Aorta (tissue), 5 donors: ENCODE results near the gene ASIC3. TPM values are rescaled to one million over a fixed set of nuclear protein-coding genes. Genes with fewer than 3 reads are reported as not detected.

Source experiments
- ATAC-seq: fragments of 200-7000 bp; cut with Tn5 transposase; one replicate; pipeline ENCODE4 v1.9.1; 2022; ENCODE audit warnings: moderate library complexity; ENCODE audit not compliant: low FRiP score
- DNase-seq, 2 donors: peaks; one replicate each; pipeline ENCODE4 v3.0.0-alpha.2; 2020
- H3K27ac ChIP-seq, 2 donors: one replicate each; pipeline ENCODE4 v1.5.1; 2013; ENCODE audit warnings: low read length in 2 of 2, mild to moderate bottlenecking in 2 of 2, moderate library complexity in 2 of 2, control low read depth in 1 of 2, inconsistent platforms in 1 of 2, low read depth in 1 of 2
- H3K27me3 ChIP-seq, 2 donors: one replicate each; pipeline ENCODE4 v1.6.1; 2013; ENCODE audit warnings: control low read depth in 1 of 2, low read length in 1 of 2, mild to moderate bottlenecking in 1 of 2, moderate library complexity in 1 of 2; ENCODE audit not compliant: insufficient read depth in 2 of 2, control insufficient read depth in 1 of 2
- H3K36me3 ChIP-seq, 2 donors: one replicate each; pipeline ENCODE4 v1.6.1; 2013; ENCODE audit warnings: control low read depth in 1 of 2, low read length in 1 of 2, mild to moderate bottlenecking in 1 of 2; ENCODE audit not compliant: insufficient read depth in 2 of 2, control insufficient read depth in 1 of 2
- H3K4me1 ChIP-seq, 2 donors: one replicate each; pipeline ENCODE4 v1.6.1; 2013; ENCODE audit warnings: low read length in 2 of 2, control low read depth in 1 of 2, mild to moderate bottlenecking in 1 of 2, moderate library complexity in 1 of 2; ENCODE audit not compliant: insufficient read depth in 2 of 2, control insufficient read depth in 1 of 2
- H3K4me3 ChIP-seq, 2 donors: one replicate each; pipeline ENCODE4 v1.5.1; 2013; ENCODE audit warnings: low read length in 2 of 2, control low read depth in 1 of 2, mild to moderate bottlenecking in 1 of 2
- H3K9me3 ChIP-seq: one replicate; pipeline ENCODE4 v1.6.1; 2013; ENCODE audit warnings: mild to moderate bottlenecking, low read length; ENCODE audit not compliant: control insufficient read depth
- WGBS, 2 donors: extraction: QIAGEN DNeasy Blood & Tissue Kit; methylation state at CpG; one replicate each; pipeline ENCODE4 v1.1.7; 2013; 5-methylcytosine and 5-hydroxymethylcytosine counted together
- intact Hi-C, 2 donors: fragments of 100-400 bp; cut with DNase I; formaldehyde crosslinking; loops; one replicate each; pipeline versions ENCODE4 v1.14.2 to v1.15.0; 2022
- polyA plus RNA-seq, 2 donors: library from polyadenylated mRNA; stranded (reverse); fragments of 200-250 nt; gene quantifications; one replicate each; pipeline ENCODE4 v1.2.3, GENCODE V29; 2013
- total RNA-seq, 2 donors: library from RNA; stranded (reverse); fragmentation: NEBNext Ultra II Directional; extraction: Animal tissue kit (Norgen Biotek cat#: 25700); gene quantifications; one replicate each; pipeline ENCODE4 v1.2.1, GENCODE V29; 2021
- donor health status: healthy with polysubstance abuse.
- donor health status: Bipolar disorder and iron deficiency.
- donor health status: DM: no; HTN: no; CAD: no.
- donor health status: DM: no; HTN: no; CAD: no.
- donor health status: DM: yes; HTN: yes; CAD: no.

Gene ASIC3
- total and polyA plus RNA-seq, 4 donors: 1.7 to 7.1 (median 2.9) TPM; not detected in 1

DNA sequence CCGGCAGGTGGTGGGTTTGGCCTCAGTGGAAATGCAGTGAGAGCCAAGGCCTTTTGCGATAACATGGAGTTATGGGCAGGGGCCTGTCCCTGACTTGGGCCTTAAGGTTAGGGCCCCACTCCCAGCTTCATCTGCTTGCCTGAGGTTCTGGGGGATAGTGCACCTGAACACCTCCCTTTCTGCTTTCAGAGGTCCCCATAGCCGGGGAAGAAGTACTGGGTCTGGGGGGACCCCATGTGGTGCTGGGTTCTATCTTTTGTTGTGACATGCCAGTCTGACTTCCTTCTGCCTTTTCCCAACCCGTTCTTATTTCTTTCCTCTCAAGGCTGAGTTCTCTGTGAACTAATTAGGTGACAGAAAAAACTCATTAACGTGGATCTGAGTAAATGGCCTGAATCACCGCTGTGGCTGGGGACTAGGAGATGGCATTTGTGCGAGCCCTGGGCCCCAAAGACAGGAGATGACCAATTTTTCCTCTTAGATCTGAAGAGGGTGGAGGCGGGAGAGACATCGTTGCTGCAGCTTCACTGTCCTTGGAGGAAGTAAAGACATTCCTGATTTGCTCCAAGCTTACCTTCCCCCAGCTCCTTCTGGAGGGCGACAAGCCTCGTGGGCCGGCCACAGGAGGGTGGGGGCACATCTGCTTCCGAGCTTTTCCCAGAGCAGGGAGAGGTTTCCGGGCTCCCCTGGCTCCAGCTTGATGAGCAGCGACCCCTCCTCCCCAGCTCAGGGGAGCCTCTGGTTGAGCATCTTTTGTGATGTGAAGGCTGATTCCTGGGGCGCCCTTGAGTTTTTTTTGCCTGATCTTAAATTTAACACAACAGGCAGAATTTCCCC lies 39.9 kb downstream of the ASIC3 start:
- no peak overlapping the region for H3K27ac ChIP-seq
- ATAC-seq (no peak), DNase-seq (no peak)
- no peaks in the 10 kb centered on the region for H3K27me3 ChIP-seq
- no peak overlapping the region for H3K4me3 ChIP-seq
- H3K36me3 ChIP-seq: no peaks in the 10 kb centered on the region
- H3K9me3 ChIP-seq: no peaks in the 10 kb centered on the region
- WGBS, 2 donors: 74 to 76% methylated on average over 16 of the region's 16 CpGs
- intact Hi-C loops: no loop called here
- H3K4me1 ChIP-seq: no peaks in the 10 kb centered on the region

DNA sequence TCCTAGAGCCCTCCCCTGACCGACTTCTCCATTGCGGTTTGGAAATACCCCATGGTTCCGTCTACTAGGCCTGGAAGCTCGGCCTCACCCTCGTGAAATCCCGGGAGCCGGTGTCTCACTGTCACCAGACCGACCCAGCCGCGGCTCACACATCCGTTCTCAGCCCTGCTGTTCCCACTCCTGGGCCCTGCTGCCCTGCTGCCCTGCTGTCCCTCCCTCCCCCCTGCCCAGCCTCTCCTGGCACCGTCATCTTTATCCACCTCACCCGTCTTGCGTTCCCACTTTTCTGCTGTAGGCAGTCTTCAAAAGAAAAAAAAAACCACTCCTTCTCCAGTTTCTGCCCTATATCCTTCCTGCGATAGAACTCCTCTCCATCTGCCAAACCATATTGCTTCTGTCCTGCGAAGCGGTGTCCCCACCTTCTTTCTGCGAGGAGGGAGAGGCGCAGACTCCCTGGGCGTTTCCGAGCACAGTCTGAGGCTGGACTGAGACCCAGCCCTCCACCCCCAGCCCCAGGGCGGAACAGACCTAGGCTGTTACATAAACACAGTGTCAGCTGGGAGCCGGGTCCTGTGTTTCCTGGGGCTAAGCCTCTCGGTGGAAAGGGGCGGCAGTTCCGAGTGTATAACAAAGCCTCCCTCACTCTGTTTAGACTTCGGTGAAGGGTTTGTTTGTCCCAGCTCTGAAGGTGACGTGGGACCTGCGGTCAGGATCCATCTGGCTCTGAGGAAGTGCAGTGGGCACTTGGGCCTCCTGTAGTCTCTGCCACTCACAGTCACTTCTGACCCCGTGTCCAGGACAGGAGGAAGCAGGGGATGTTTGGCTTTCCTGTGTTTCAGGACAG lies 40.7 kb downstream of the ASIC3 start:
- ATAC-seq (peak; percentile 55), DNase-seq (peak; percentile 86 to 94)
- intact Hi-C loops: no loop called here
- Histone ChIP-seq H3K4me3 (no peak overlapping the region), H3K9me3 (no peaks in the 10 kb centered on the region), H3K27ac (no peak overlapping the region), H3K4me1 (no peaks in the 10 kb centered on the region), H3K36me3 (no peaks in the 10 kb centered on the region), H3K27me3 (no peaks in the 10 kb centered on the region)
- WGBS, 2 donors: 76 to 80% methylated on average over 29 to 30 of the region's 30 CpGs

DNA sequence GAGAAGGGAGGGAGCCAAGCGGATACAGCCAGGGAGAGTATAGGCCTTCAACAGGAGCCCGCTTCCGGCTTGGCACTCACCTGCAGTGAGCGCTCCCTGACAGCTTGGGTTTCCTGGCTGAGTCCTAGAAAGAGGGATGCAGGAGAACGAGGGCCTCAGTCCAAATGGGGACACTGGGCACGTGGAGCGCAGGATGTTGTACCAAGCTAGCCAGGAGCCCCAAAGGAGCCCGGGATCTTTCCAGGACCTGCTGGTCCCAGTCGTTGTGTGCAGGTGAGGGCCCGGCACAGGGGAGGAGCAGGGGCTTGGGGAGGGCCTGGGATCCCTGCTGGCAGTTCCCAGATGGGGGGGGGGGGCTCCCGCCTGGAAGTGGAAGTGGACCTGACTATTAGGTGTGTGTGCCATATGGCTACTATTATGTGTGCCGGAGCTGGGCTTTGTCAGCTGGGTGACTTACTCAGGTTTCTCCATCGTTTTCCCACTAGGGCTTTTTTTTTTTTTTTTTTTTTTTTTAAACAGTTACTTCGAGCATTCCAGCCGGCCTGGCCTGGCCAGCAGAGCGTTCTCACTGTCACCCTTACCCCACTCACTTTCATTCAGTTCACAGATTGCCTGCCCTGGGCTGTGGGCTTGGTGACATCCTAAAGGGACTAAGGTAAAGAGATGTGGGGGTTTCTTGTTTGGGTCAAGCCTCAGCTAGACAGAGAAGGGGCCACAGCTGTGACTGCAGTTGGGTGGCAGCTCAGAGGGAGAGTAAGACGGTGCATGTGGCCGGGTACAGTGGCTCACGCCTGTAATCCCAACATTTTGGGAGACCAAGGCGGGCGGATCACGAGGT lies 41.8 kb downstream of the ASIC3 start:
- no peak for ATAC-seq
- intact Hi-C loops: loop anchor here in 1 of 2 donors (2.0 kb wide), 1 partner anchor 19 kb away; no protein-coding TSS in a partner anchor
- no peak for DNase-seq
- WGBS, 2 donors: 77% methylated on average over 22 of the region's 22 CpGs
- no peak overlapping the region for H3K4me3 ChIP-seq
- no peaks in the 10 kb centered on the region for H3K9me3 ChIP-seq
- no peaks in the 10 kb centered on the region for H3K4me1 ChIP-seq
- no peak overlapping the region for H3K27ac ChIP-seq
- H3K27me3 ChIP-seq: no peaks in the 10 kb centered on the region
- no peaks in the 10 kb centered on the region for H3K36me3 ChIP-seq

GRCh38 chr7:151091003-151091402 lies 42.7 kb downstream of the ASIC3 start:
- Histone ChIP-seq H3K27me3 (no peaks in the 10 kb centered on the region), H3K4me1 (no peaks in the 10 kb centered on the region), H3K4me3 (no peak overlapping the region), H3K9me3 (no peaks in the 10 kb centered on the region), H3K27ac (no peak overlapping the region), H3K36me3 (no peaks in the 10 kb centered on the region)
- WGBS, 2 donors: 83 to 89% methylated on average over 7 of the region's 7 CpGs
- DNase-seq (no peak), ATAC-seq (no peak)
- intact Hi-C loops: loop anchor here in 1 of 2 donors (2.0 kb wide), 1 partner anchor 18 kb away; no protein-coding TSS in a partner anchor

- no peak overlapping the region for H3K27ac ChIP-seq
- DNase-seq (no peak), ATAC-seq (no peak)
- no peaks in the 10 kb centered on the region for H3K27me3 ChIP-seq
- no peak overlapping the region for H3K4me3 ChIP-seq
- 67 to 69% methylated on average over 6 of the region's 6 CpGs for WGBS, 2 donors
- no peaks in the 10 kb centered on the region for H3K4me1 ChIP-seq
- intact Hi-C loops: loop anchor here in 1 of 2 donors (2.0 kb wide), 1 partner anchor 17 kb away; no protein-coding TSS in a partner anchor
- H3K9me3 ChIP-seq: no peaks in the 10 kb centered on the region
- H3K36me3 ChIP-seq: no peaks in the 10 kb centered on the region
Measured at GRCh38 chr7:151091431-151091830, 43.1 kb downstream of the ASIC3 start.

GRCh38 chr7:151091988-151092387 lies 43.7 kb downstream of the ASIC3 start:
- H3K4me1 ChIP-seq: no peaks in the 10 kb centered on the region
- ATAC-seq: no peak
- WGBS, 2 donors: 89 to 90% methylated on average over 14 of the region's 14 CpGs

DNA sequence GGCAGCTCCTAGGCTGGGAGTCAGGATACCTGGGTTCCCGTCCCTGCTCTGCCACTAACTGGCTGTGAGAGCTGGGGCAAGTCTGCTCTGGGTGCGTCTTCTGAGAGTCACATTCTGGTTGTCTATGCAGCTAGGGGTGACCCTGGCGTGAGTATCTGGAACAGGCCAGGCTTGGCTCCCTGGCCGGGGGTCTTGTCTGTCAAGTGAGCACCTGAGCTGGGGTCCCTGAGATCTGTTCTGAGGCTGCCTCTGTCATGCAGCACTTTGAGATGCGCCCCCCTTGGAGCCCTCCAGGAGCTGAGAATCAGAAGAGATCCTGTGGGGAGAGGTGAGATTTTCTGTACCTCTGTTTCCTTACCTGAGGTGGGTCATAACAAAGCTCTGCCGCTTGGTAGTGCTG lies 45.4 kb downstream of the ASIC3 start:
- no peaks in the 10 kb centered on the region for H3K4me1 ChIP-seq

More at GRCh38 chr7:151091988-151092387, 43.7 kb downstream of the ASIC3 start:
- H3K36me3 ChIP-seq: no peaks in the 10 kb centered on the region
- intact Hi-C loops: loop anchor here in 1 of 2 donors (2.0 kb wide), 1 partner anchor 17 kb away; no protein-coding TSS in a partner anchor
- H3K27me3 ChIP-seq: no peaks in the 10 kb centered on the region
- DNase-seq: no peak
- no peaks in the 10 kb centered on the region for H3K9me3 ChIP-seq
- H3K4me3 ChIP-seq: no peak overlapping the region
- no peak overlapping the region for H3K27ac ChIP-seq

DNA sequence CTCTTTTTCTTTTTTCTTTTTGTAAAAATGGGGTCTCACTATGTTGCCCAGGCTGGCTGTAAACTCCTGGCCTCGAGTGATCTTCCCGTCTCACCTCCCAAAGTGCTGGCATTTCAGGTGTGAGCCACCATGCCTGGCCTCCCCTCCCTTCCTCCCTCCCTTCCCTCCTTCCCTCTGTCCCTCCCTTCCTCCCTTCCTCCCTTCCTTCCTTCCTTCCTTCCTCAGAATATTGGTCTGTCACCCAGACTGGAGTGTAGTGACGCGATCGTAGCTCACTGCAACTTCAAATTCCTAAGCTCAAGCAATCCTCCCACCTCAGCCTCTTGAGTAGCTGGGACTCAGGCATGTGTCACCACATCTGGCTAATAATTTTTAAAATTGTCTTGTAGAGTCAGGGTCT lies 46.3 kb downstream of the ASIC3 start:
- DNase-seq: no peak
- H3K9me3 ChIP-seq: no peaks in the 10 kb centered on the region
- no peak overlapping the region for H3K4me3 ChIP-seq
- no peaks in the 10 kb centered on the region for H3K27me3 ChIP-seq
- no peaks in the 10 kb centered on the region for H3K36me3 ChIP-seq
- WGBS, 2 donors: 87 to 89% methylated on average over 5 of the region's 5 CpGs
- intact Hi-C loops: no loop called here
- no peak overlapping the region for H3K27ac ChIP-seq
- no peak for ATAC-seq
- H3K4me1 ChIP-seq: no peaks in the 10 kb centered on the region

More for the DNA sequence above, 45.4 kb downstream of the ASIC3 start:
- DNase-seq (no peak), ATAC-seq (no peak)
- WGBS, 2 donors: 93 to 97% methylated on average over 6 of the region's 6 CpGs
- Histone ChIP-seq H3K9me3 (no peaks in the 10 kb centered on the region), H3K27ac (no peak overlapping the region), H3K4me3 (no peak overlapping the region), H3K36me3 (no peaks in the 10 kb centered on the region), H3K27me3 (no peaks in the 10 kb centered on the region)
- intact Hi-C loops: no loop called here
